Calu3 (cell line): ENCODE data around the gene ATP7A. TPM values are rescaled to one million over a fixed set of nuclear protein-coding genes. Genes with fewer than 3 reads are reported as not detected.
A peak's percentile ranks its signal among the peaks of the same experiment; 100 is the strongest.
"Not testable (repeated sequence)": the region's sequence is repeated elsewhere in the genome, so short reads cannot be mapped to it uniquely, and the experiment has no call there.

Source experiments
- BruUV-seq: library from RNA; stranded (reverse); fragments of 400-500 nt; replicated peaks from 2 replicates; lab custom pipeline; 2021; lab: Mats Ljungman, UMichigan
- CTCF ChIA-PET: fragments of 300-600 bp; sonication (Branson Sonifier 250); formaldehyde crosslinking; loops from one replicate; lab custom pipeline; 2022; ENCODE audit warnings: antibody characterized with exemption; lab: Charles Lee
- DNase-seq: peaks from one replicate; pipeline ENCODE4 v3.0.0; 2022
- H3K27ac Mint-ChIP-seq: one replicate; pipeline ENCODE4 v1.8.0; 2022; ENCODE audit warnings: mixed read lengths; ENCODE audit not compliant: unreplicated experiment
- H3K27me3 Mint-ChIP-seq: one replicate; pipeline ENCODE4 v1.8.0; 2022; ENCODE audit warnings: mixed read lengths; ENCODE audit not compliant: unreplicated experiment
- H3K36me3 Mint-ChIP-seq: one replicate; pipeline ENCODE4 v1.8.0; 2022; ENCODE audit warnings: mild to moderate bottlenecking, moderate library complexity, mixed read lengths; ENCODE audit not compliant: insufficient read depth, unreplicated experiment
- H3K4me1 Mint-ChIP-seq: one replicate; pipeline ENCODE4 v1.8.0; 2022; ENCODE audit warnings: mild to moderate bottlenecking, low read depth, mixed read lengths; ENCODE audit not compliant: unreplicated experiment
- H3K4me3 Mint-ChIP-seq: one replicate; pipeline ENCODE4 v1.8.0; 2022; ENCODE audit warnings: mild to moderate bottlenecking, low read depth, moderate library complexity, mixed read lengths; ENCODE audit not compliant: unreplicated experiment
- H3K9me3 Mint-ChIP-seq: one replicate; pipeline ENCODE4 v1.8.0; 2022; ENCODE audit warnings: low read depth, mixed read lengths; ENCODE audit not compliant: unreplicated experiment
- CTCF ChIP-seq: fragments of 200-600 bp; IDR thresholded peaks from one replicate; pipeline ENCODE4 v1.8.0; 2022; ENCODE audit warnings: antibody characterized with exemption; ENCODE audit not compliant: unreplicated experiment
- intact Hi-C: fragments of 100-400 bp; cut with micrococcal nuclease; formaldehyde crosslinking; loops from one replicate; pipeline ENCODE4 v1.10.0; 2022; ENCODE audit not compliant: unreplicated experiment
- total RNA-seq: library from RNA; stranded (reverse); gene quantifications from 2 replicates; pipeline ENCODE4 v1.2.3, GENCODE V29; 2022

The ATP7A gene
- total RNA-seq, 1 experiment from 2014 or later = 15.2 TPM

- intact Hi-C loops = no loop called here
- BruUV-seq = no TSS peak
Measured at GRCh38 chrX:77936299-77936698, 25.8 kb downstream of the ATP7A start.

GRCh38 chrX:77937291-77937690, 26.8 kb downstream of the ATP7A start:
- no peaks in the 10 kb centered on the region for H3K9me3 Mint-ChIP-seq
- no peaks in the 10 kb centered on the region for H3K36me3 Mint-ChIP-seq
- CTCF ChIA-PET = no interaction called here
- peaks cover 19% of the 10 kb centered on the region for H3K4me1 Mint-ChIP-seq
- TF ChIP-seq CTCF = no peak
- BruUV-seq = no TSS peak
- peak overlapping the region; percentile 37 for H3K4me3 Mint-ChIP-seq
- intact Hi-C loops = no loop called here
- H3K27me3 Mint-ChIP-seq = no peaks in the 10 kb centered on the region
- H3K27ac Mint-ChIP-seq = peak overlapping the region; percentile 71
- no peak for DNase-seq

More at GRCh38 chrX:77936299-77936698, 25.8 kb downstream of the ATP7A start:
- no peak for TF ChIP-seq CTCF
- Mint-ChIP-seq H3K4me1 (peaks cover 19% of the 10 kb centered on the region), H3K36me3 (no peaks in the 10 kb centered on the region), H3K27me3 (no peaks in the 10 kb centered on the region), H3K9me3 (no peaks in the 10 kb centered on the region), H3K27ac (no peak overlapping the region), H3K4me3 (no peak overlapping the region)
- CTCF ChIA-PET = interaction anchor here (0.7 kb wide), 1 partner anchor 17 kb away, joined by 3 read pairs; no protein-coding TSS in a partner anchor
- no peak for DNase-seq

GRCh38 chrX:77938083-77938680, 27.7 kb downstream of the ATP7A start:
- intact Hi-C loops = no loop called here
- Mint-ChIP-seq H3K4me1 (peaks cover 19% of the 10 kb centered on the region), H3K9me3 (no peaks in the 10 kb centered on the region), H3K36me3 (no peaks in the 10 kb centered on the region), H3K27me3 (no peaks in the 10 kb centered on the region), H3K27ac (peak overlapping the region; percentile 71), H3K4me3 (peak overlapping the region; percentile 37)
- no TSS peak for BruUV-seq
- CTCF ChIA-PET = no interaction called here
- TF ChIP-seq CTCF = no peak
- no peak for DNase-seq

GRCh38 chrX:77945031-77945430, 34.5 kb downstream of the ATP7A start:
- H3K9me3 Mint-ChIP-seq, BruUV-seq, intact Hi-C loops, H3K4me3 Mint-ChIP-seq, H3K27me3 Mint-ChIP-seq, H3K4me1 Mint-ChIP-seq, H3K27ac Mint-ChIP-seq, DNase-seq, CTCF ChIA-PET, H3K36me3 Mint-ChIP-seq: not testable (repeated sequence)

GRCh38 chrX:77945910-77946545, 35.5 kb downstream of the ATP7A start:
- no peak for DNase-seq
- H3K27ac Mint-ChIP-seq = no peak overlapping the region
- no TSS peak for BruUV-seq
- H3K4me3 Mint-ChIP-seq = no peak overlapping the region
- no peaks in the 10 kb centered on the region for H3K27me3 Mint-ChIP-seq
- no peak for TF ChIP-seq CTCF
- CTCF ChIA-PET = no interaction called here
- intact Hi-C loops = no loop called here
- no peaks in the 10 kb centered on the region for H3K4me1 Mint-ChIP-seq
- H3K9me3 Mint-ChIP-seq = no peaks in the 10 kb centered on the region
- H3K36me3 Mint-ChIP-seq = no peaks in the 10 kb centered on the region
